Nephron progenitor cell (in vitro differentiated cells): ENCODE results near the gene RAPGEF1.
A peak's percentile ranks its signal among the peaks of the same experiment; 100 is the strongest.

Experiments
- DNase-seq: peaks from one replicate; pipeline ENCODE4 v3.0.0; 2021
- H3K27ac Mint-ChIP-seq: 2 replicates; pipeline ENCODE4 v1.8.0; 2021; ENCODE audit warnings: mild to moderate bottlenecking, moderate library complexity, mixed read lengths
- H3K27me3 Mint-ChIP-seq: 2 replicates; pipeline ENCODE4 v1.8.0; 2021; ENCODE audit warnings: mild to moderate bottlenecking, low read depth, mixed read lengths; ENCODE audit not compliant: poor library complexity
- H3K36me3 Mint-ChIP-seq: 2 replicates; pipeline ENCODE4 v1.8.0; 2021; ENCODE audit warnings: low read depth, mixed read lengths
- H3K4me1 Mint-ChIP-seq: 2 replicates; pipeline ENCODE4 v1.8.0; 2021; ENCODE audit warnings: mixed read lengths
- H3K4me3 Mint-ChIP-seq: 2 replicates; pipeline ENCODE4 v1.8.0; 2021; ENCODE audit warnings: mild to moderate bottlenecking, moderate library complexity, mixed read lengths
- H3K9me3 Mint-ChIP-seq: 2 replicates; pipeline ENCODE4 v1.8.0; 2021; ENCODE audit warnings: mild to moderate bottlenecking, moderate library complexity, mixed read lengths
- TF ChIP-seq, protein P1 (sequence below): fragments of 200-600 bp; sonication (generic); IDR thresholded peaks from 2 replicates; pipeline ENCODE4 v1.5.0; 2021; ENCODE audit warnings: antibody characterized with exemption

Gene RAPGEF1

DNA sequence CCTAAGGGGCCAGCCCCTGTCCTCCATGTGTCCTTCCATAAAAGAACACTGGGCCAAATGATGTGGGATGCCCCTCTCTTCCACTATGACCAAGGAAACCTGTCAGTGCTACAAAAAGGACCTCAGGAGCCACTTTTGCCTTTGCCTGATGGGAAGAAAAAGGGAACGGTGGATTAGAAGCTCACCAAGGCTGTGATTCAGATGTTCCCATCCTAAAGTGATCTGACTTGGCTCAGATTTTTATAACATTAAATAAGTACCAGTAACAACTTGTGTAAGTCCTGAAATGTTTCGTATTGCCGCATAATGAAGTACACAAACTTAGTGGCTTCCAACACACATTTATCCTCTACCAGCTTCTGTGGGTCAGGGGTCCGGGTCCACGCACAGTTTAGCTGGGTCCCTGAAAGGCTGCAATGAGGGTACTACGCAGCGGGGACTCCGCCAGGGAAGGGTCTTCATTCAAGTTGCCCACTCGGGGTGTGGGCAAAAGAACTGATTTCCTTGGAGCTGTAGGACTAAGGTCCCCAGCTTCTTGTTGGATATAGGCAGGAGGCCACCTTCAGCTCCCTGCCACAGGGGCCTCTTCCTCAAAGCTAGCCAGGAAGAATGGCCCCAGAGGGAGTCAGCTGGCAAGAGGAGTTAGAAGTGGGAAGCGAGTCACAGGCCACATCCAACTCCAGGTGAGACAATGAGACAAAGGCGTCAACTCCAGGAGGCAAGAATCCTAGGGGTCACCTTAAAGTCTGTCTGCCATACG lies 60.4 kb downstream of the RAPGEF1 start:
- H3K27ac Mint-ChIP-seq, result peak overlapping the region; percentile 32
- H3K9me3 Mint-ChIP-seq, result peaks cover 2% of the 10 kb centered on the region
- DNase-seq, result no peak
- H3K4me1 Mint-ChIP-seq, result peaks cover 84% of the 10 kb centered on the region
- peaks cover 3% of the 10 kb centered on the region for H3K36me3 Mint-ChIP-seq
- peaks cover 2% of the 10 kb centered on the region for H3K27me3 Mint-ChIP-seq
- H3K4me3 Mint-ChIP-seq, result no peak overlapping the region
- TF ChIP-seq, protein P1, sequence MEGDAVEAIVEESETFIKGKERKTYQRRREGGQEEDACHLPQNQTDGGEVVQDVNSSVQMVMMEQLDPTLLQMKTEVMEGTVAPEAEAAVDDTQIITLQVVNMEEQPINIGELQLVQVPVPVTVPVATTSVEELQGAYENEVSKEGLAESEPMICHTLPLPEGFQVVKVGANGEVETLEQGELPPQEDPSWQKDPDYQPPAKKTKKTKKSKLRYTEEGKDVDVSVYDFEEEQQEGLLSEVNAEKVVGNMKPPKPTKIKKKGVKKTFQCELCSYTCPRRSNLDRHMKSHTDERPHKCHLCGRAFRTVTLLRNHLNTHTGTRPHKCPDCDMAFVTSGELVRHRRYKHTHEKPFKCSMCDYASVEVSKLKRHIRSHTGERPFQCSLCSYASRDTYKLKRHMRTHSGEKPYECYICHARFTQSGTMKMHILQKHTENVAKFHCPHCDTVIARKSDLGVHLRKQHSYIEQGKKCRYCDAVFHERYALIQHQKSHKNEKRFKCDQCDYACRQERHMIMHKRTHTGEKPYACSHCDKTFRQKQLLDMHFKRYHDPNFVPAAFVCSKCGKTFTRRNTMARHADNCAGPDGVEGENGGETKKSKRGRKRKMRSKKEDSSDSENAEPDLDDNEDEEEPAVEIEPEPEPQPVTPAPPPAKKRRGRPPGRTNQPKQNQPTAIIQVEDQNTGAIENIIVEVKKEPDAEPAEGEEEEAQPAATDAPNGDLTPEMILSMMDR, result no peak

- TF ChIP-seq, protein P1, result no peak
- no peak for DNase-seq
- H3K4me3 Mint-ChIP-seq, result peak overlapping the region; percentile 29
- peak overlapping the region; percentile 93 for H3K27ac Mint-ChIP-seq
- H3K4me1 Mint-ChIP-seq, result peaks cover 92% of the 10 kb centered on the region
- peaks cover 3% of the 10 kb centered on the region for H3K27me3 Mint-ChIP-seq
- no peaks in the 10 kb centered on the region for H3K9me3 Mint-ChIP-seq
- no peaks in the 10 kb centered on the region for H3K36me3 Mint-ChIP-seq
Observed at GRCh38 chr9:131678499-131679111, 61.3 kb downstream of the RAPGEF1 start.

GRCh38 chr9:131677444-131678180 lies 62.3 kb downstream of the RAPGEF1 start:
- H3K4me1 Mint-ChIP-seq, result peaks cover 92% of the 10 kb centered on the region
- H3K27me3 Mint-ChIP-seq, result peaks cover 5% of the 10 kb centered on the region
- H3K9me3 Mint-ChIP-seq, result no peaks in the 10 kb centered on the region
- no peak for DNase-seq
- no peaks in the 10 kb centered on the region for H3K36me3 Mint-ChIP-seq
- TF ChIP-seq, protein P1, result no peak
- peak overlapping the region; percentile 37 for H3K4me3 Mint-ChIP-seq
- peak overlapping the region; percentile 81 for H3K27ac Mint-ChIP-seq

GRCh38 chr9:131677049-131677443 lies 62.8 kb downstream of the RAPGEF1 start:
- DNase-seq, result no peak
- TF ChIP-seq, protein P1, result no peak
- Mint-ChIP-seq H3K27me3 (peaks cover 5% of the 10 kb centered on the region), H3K36me3 (no peaks in the 10 kb centered on the region), H3K4me3 (no peak overlapping the region), H3K4me1 (peaks cover 90% of the 10 kb centered on the region), H3K27ac (peak overlapping the region; percentile 81), H3K9me3 (no peaks in the 10 kb centered on the region)

- Mint-ChIP-seq H3K4me3 (no peak overlapping the region), H3K36me3 (no peaks in the 10 kb centered on the region), H3K9me3 (no peaks in the 10 kb centered on the region), H3K27ac (peak overlapping the region; percentile 79), H3K27me3 (peaks cover 5% of the 10 kb centered on the region), H3K4me1 (peaks cover 90% of the 10 kb centered on the region)
- no peak for DNase-seq
- TF ChIP-seq, protein P1, result no peak
Observed at GRCh38 chr9:131676431-131676972, 63.4 kb downstream of the RAPGEF1 start.
